Camera-type eye (tissue), 1 donor: ENCODE measurements around the gene DHX35. TPM values are rescaled to one million over a fixed set of nuclear protein-coding genes. Genes with fewer than 3 reads are reported as not detected.

Experiments used
- total RNA-seq: library from RNA; depleted of rRNA; stranded (reverse); fragments of >200 nt; gene quantifications from one replicate; pipeline ENCODE4 v1.2.3, GENCODE V29; 2014

DHX35 gene
- total RNA-seq: 22.5 TPM

DNA sequence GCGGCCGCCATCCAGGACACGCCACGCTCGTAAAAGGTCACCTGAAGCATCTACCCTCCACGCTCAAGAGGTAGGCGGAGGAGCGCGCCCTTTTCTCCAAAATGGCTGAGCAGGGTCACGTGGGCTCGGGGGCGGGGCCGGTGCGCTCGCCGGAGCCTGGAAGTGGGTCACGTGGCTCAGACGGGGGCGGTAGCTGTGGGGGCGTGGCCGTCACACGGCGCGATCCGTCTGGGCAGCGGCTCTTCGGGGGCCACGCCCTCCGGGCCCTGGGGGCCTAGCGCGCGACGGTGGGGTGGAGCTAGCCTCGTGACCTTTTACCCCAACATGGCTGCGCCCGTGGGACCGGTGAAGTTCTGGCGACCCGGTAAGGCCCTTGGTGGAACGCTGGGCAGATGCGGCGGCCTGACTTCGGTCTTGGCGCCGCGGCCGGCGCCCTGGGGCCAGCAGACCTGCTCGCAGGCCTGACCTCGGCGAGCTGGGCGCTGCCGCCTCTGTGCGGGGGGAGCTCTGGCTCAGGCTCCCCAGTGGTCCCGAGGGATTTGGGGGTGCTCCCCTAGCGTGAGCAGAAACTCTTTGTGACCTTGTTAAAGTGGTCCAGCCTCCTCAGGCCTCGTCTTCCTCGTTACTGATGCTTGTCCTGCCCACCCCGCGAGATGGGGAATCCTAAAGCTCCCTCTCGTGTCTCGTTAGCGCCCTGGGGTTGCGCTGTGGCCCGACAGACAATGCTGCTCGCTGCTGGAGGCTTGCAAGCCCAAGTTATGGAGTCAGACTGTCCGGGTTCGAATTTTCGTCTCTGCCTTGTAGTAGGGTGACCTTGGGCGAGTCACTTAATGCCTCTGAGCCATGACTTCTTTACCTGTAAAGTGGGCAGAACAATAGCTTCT is at the start of gene DHX35:
TSS of gene DHX35 (plus strand) at position 301 of the 884 bp plus-strand sequence. CDS start at position 325, 24 bp downstream.

GRCh38 chr20:38926142-38926933 is 35.8 kb upstream of the DHX35 start, which contains the start of gene FAM83D:
FAM83D (plus strand) TSS chr20:38926417; CDS start chr20:38926443, 26 bp downstream.

Other genes with a start within 250 kb of the DHX35 start
- 8.2 TPM for gene SLC32A1, start 237.9 kb upstream of the DHX35 start, total RNA-seq
- gene ACTR5, start 213.9 kb upstream of the DHX35 start, total RNA-seq: 15.9 TPM
- 7.5 TPM for gene PPP1R16B, start 156.6 kb upstream of the DHX35 start, total RNA-seq
- gene FAM83D, start 35.9 kb upstream of the DHX35 start, total RNA-seq: 6.3 TPM